LNCaP clone FGC (cell line): Measurements from ENCODE around the gene ACSL3.

Experiments
- DNase-seq: peaks from one replicate; pipeline ENCODE4 v3.0.0-alpha.2; 2011; ENCODE audit warnings: low read depth
- H3K4me3 ChIP-seq: 2 replicates; pipeline ENCODE4 v1.5.1; 2011; ENCODE audit warnings: mild to moderate bottlenecking, low read depth, low read length, control low read depth
- CTCF ChIP-seq: IDR thresholded peaks from 2 replicates; pipeline ENCODE4 v1.5.1; 2012; ENCODE audit warnings: mild to moderate bottlenecking; ENCODE audit not compliant: control insufficient read depth, insufficient read depth; ENCODE audit errors: extremely low read depth

ACSL3 gene

DNA sequence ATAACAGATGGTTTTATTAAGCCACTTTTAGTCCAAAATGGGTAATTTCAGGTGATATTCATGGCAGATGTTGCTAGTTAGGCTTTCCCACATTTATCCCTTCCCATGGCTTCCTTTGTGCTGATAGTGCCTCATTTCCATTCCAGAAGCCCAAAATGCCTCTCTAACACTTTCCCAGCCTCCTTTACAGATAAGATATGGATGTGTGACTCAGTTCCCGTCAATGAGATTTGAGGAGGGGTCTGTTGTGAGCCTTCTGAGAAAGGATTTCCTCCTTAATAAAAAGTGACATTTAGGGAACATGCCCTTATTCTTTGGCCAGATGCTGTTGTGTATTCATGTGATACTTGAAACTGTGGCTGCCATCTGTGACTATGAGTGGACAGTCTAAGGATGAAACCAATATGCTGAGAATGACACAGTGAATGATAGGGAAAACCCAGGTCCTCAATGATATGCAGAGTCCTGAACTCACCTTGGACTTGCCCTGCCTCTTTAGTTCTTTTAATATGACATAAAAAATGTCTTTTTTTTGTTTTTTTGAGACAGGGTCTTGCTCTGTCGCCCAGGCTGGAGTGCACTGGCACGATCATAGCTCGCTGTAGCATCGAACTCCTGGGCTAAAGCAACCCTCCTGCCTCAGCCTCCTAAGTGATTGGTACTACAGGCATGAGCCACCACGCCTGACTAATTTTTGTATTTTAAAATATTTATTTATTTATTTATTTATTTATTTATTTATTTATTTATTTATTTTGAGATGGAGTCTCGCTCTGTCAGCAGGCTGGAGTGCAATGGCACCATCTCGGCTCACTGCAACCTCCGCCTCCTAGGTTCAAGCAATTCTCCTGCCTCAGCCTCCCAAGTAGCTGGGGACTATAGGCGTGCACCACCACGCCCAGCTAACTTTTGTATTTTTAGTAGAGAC, 5.8 kb upstream of the ACSL3 start:
- no peak for DNase-seq
- no peak overlapping the region for H3K4me3 ChIP-seq
- TF ChIP-seq CTCF: no peak

DNA sequence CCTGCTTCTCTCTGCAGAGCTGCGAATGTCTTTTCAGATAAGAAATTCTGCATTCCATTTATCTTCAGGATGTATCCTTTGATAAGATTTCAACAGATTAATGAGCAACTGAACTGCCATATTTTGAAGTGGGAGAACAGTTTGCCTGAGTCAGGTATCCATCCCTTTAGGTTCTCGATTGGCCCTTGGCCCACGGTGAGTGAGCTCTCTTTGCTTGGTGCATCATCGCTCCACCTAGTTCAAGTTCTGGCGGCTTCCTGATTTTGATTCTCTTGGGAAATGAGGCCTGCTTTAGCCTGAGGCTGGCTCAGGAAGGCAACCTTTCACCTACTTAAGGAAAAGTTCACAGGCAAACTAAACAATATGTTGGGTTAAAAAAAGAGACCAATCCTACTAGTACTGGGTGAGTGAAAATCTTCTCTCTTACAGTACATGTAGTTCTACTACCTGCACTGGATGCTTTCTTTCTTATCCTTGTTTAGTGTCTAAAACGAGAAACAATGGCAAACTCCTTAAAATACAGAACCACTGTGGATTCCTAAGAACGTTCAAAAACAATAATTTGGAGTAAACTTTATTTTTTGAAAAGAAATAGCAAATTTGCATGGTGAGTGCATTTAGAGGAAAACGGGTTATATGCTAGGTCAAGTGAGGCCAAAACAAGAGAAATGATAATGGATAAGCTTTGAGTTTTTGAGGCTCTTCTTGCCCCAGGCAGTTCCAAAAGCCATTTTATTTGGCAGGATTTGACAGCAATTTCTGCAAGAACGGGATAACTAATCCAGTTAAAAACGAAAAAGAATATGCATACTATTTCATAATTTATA, 837 bp upstream of the ACSL3 start:
- H3K4me3 ChIP-seq: peak overlapping the region; percentile 82
- peak; percentile 74 for DNase-seq
- no peak for TF ChIP-seq CTCF

GRCh38 chr2:222861411-222862105, 722 bp downstream of the ACSL3 start:
- peak overlapping the region; percentile 82 for H3K4me3 ChIP-seq
- no peak for TF ChIP-seq CTCF
- no peak for DNase-seq

- DNase-seq: no peak
- TF ChIP-seq CTCF: peak; percentile 40
- H3K4me3 ChIP-seq: peak overlapping the region; percentile 82
These were observed 1.5 kb downstream of the ACSL3 start for GRCh38 chr2:222862106-222862908.

GRCh38 chr2:222862909-222863544, 2.2 kb downstream of the ACSL3 start:
- TF ChIP-seq CTCF: no peak
- H3K4me3 ChIP-seq: peak overlapping the region; percentile 82

More at GRCh38 chr2:222862909-222863544, 2.2 kb downstream of the ACSL3 start:
- no peak for DNase-seq
